ENCODE data around the gene TRIM38.

TRIM38 gene

DNA sequence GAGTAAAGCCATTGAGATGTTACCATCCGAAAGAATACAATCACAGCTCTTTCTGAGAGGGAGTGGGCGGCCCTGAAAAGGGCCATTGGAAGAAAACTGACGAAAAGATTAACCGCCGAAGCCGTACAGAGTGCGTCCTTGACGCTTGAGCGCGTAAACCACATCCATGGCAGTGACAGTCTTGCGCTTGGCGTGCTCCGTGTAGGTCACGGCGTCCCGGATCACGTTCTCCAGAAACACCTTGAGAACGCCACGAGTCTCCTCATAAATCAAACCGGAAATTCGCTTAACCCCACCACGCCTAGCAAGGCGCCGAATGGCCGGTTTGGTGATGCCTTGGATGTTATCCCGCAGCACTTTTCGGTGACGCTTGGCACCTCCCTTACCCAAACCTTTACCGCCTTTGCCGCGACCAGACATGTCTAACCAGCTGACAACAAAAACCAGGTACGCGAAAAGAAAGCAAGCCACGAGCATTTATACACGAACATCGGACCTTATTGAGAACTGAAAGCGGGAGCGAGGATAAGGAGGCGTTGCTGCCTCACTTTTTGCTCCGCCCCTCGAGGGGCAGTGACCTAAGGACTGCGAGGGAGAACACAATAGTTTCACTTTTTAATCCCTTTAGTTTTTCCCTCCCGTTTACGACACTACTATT is 64.4 kb downstream of the TRIM38 start:
- ATAC-seq = peak; percentile 56
- TF ChIP-seq, protein P1, sequence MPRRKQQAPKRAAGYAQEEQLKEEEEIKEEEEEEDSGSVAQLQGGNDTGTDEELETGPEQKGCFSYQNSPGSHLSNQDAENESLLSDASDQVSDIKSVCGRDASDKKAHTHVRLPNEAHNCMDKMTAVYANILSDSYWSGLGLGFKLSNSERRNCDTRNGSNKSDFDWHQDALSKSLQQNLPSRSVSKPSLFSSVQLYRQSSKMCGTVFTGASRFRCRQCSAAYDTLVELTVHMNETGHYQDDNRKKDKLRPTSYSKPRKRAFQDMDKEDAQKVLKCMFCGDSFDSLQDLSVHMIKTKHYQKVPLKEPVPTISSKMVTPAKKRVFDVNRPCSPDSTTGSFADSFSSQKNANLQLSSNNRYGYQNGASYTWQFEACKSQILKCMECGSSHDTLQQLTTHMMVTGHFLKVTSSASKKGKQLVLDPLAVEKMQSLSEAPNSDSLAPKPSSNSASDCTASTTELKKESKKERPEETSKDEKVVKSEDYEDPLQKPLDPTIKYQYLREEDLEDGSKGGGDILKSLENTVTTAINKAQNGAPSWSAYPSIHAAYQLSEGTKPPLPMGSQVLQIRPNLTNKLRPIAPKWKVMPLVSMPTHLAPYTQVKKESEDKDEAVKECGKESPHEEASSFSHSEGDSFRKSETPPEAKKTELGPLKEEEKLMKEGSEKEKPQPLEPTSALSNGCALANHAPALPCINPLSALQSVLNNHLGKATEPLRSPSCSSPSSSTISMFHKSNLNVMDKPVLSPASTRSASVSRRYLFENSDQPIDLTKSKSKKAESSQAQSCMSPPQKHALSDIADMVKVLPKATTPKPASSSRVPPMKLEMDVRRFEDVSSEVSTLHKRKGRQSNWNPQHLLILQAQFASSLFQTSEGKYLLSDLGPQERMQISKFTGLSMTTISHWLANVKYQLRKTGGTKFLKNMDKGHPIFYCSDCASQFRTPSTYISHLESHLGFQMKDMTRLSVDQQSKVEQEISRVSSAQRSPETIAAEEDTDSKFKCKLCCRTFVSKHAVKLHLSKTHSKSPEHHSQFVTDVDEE (CRISPR knock-in tag; IDR thresholded peaks at IDR 0.05) = peak; percentile 15; the same call in 1 of the 2 replicates
- peak; percentile 92; the same call in 1 of the 2 replicates for TF ChIP-seq GLIS3 (CRISPR knock-in tag; IDR thresholded peaks at IDR 0.05)
- peak; percentile 68; the same call in 1 of the 2 replicates for TF ChIP-seq PATZ1 (CRISPR knock-in tag; IDR thresholded peaks at IDR 0.05; ENCODE audit: borderline replicate concordance)
- TF ChIP-seq CREB5 (CRISPR knock-in tag; IDR thresholded peaks at IDR 0.05; ENCODE audit: low read depth) = no peak; the same call in 1 of the 2 replicates
- TF ChIP-seq ZFP3 (CRISPR knock-in tag; IDR thresholded peaks at IDR 0.05) = no peak
- TF ChIP-seq, protein P2, sequence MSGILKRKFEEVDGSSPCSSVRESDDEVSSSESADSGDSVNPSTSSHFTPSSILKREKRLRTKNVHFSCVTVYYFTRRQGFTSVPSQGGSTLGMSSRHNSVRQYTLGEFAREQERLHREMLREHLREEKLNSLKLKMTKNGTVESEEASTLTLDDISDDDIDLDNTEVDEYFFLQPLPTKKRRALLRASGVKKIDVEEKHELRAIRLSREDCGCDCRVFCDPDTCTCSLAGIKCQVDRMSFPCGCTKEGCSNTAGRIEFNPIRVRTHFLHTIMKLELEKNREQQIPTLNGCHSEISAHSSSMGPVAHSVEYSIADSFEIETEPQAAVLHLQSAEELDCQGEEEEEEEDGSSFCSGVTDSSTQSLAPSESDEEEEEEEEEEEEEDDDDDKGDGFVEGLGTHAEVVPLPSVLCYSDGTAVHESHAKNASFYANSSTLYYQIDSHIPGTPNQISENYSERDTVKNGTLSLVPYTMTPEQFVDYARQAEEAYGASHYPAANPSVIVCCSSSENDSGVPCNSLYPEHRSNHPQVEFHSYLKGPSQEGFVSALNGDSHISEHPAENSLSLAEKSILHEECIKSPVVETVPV (CRISPR knock-in tag; IDR thresholded peaks at IDR 0.05) = peak; percentile 45; the same call in 1 of the 2 replicates
- 0 out of 2 replicates have a peak, but pooled peaks have one; percentile 25 for TF ChIP-seq SNAI2 (CRISPR knock-in tag; IDR thresholded peaks at IDR 0.05)
- 0 out of 2 replicates have a peak, but pooled peaks have one; percentile 42 for TF ChIP-seq RARB (CRISPR knock-in tag; IDR thresholded peaks at IDR 0.05)
- no peak for TF ChIP-seq ZNF70 (CRISPR knock-in tag; IDR thresholded peaks at IDR 0.05)

DNA sequence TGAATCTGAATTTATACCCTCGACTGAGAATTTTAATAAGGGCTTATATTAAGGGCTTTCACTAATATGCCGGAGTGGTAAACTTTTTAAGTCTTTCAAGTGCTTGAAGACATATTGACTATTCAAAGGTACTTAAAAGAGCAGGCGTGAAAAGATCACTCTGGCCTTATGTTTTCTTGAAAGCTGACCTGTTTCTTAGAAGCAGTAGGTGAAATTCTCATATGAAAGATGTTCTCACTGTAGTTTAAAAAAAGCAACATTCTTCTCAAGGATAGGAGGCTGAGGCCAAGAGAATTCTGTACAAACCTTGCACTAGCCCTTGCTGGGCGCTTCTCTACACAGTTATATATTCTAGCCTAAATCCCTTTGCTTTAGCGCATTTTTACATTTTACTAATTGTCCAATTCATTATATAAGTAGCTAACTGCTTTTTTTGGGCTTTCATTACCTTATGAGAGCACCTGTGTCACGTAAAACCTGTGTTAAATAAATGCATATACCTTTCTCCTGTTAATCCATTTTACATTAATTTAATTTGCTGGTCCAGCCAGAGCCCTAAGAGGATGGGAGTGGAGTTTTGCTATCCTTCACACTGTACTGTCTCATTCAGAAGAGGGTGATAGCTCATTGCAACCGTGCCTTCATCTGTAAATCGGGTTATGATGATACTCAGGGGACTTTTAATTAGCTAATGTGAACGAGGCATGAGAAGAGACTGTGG is 65.0 kb downstream of the TRIM38 start:
- TF ChIP-seq, protein P1 (CRISPR knock-in tag; IDR thresholded peaks at IDR 0.05) = no peak
- TF ChIP-seq TOX (CRISPR knock-in tag; IDR thresholded peaks at IDR 0.05; ENCODE audit: borderline replicate concordance) = no peak
- no peak for TF ChIP-seq GLIS3 (CRISPR knock-in tag; IDR thresholded peaks at IDR 0.05)
- no peak for TF ChIP-seq PPARA (CRISPR knock-in tag; IDR thresholded peaks at IDR 0.05; ENCODE audit: borderline replicate concordance)
- TF ChIP-seq CSDC2 (CRISPR knock-in tag; IDR thresholded peaks at IDR 0.05) = no peak
- TF ChIP-seq ZNF8 (CRISPR knock-in tag; IDR thresholded peaks at IDR 0.05) = no peak
- TF ChIP-seq ZFP3 (CRISPR knock-in tag; IDR thresholded peaks at IDR 0.05) = no peak
- no peak for TF ChIP-seq BACH2 (CRISPR knock-in tag; IDR thresholded peaks at IDR 0.05; ENCODE audit: borderline replicate concordance)
- no peak for TF ChIP-seq TCF4 (CRISPR knock-in tag; IDR thresholded peaks at IDR 0.05; ENCODE audit: borderline replicate concordance)
- no peak for TF ChIP-seq ZC3H10 (CRISPR knock-in tag; IDR thresholded peaks at IDR 0.05)
- TF ChIP-seq, protein P2 (CRISPR knock-in tag; IDR thresholded peaks at IDR 0.05) = no peak
- no peak for TF ChIP-seq POU6F1 (CRISPR knock-in tag; IDR thresholded peaks at IDR 0.05; ENCODE audit: borderline replicate concordance, low read depth)
- no peak for TF ChIP-seq OSR1 (CRISPR knock-in tag; IDR thresholded peaks at IDR 0.05)
- no peak for TF ChIP-seq ZNF565 (CRISPR knock-in tag; conservative IDR thresholded peaks at IDR 0.05; ENCODE audit: low read depth)
- no peak for TF ChIP-seq ARNTL (CRISPR knock-in tag; IDR thresholded peaks at IDR 0.05; ENCODE audit: borderline replicate concordance, low read depth)
- TF ChIP-seq ESRRG (CRISPR knock-in tag; IDR thresholded peaks at IDR 0.05) = no peak
- no peak for TF ChIP-seq ZNF70 (CRISPR knock-in tag; IDR thresholded peaks at IDR 0.05)

More for the DNA sequence above, 65.0 kb downstream of the TRIM38 start:
- ATAC-seq = no peak

Measured in SK-N-SH treated with all-trans-retinoic acid at 6 μM for 48 hours (cell line).